HEK293 (cell line): ENCODE results near the gene GRK3.

ENCODE experiments used
- CTCF ChIA-PET: fragments of 350-600 bp; formaldehyde crosslinking; extraction: SDS; loops from one replicate; lab custom pipeline; 2021; ENCODE audit warnings: antibody characterized with exemption; lab: Yijun Ruan, JAX
- POLR2A ChIA-PET: fragments of 300-600 bp; formaldehyde crosslinking; extraction: SDS; loops from one replicate; lab custom pipeline; 2020; ENCODE audit warnings: antibody characterized with exemption, inconsistent platforms; lab: Yijun Ruan, JAX
- H3K27ac ChIP-seq: fragments of 200-500 bp; sonication (Bioruptor generic); 2 replicates; pipeline ENCODE4 v1.5.1; 2014; ENCODE audit warnings: low read depth, low read length, control low read depth, inconsistent platforms; ENCODE audit errors: extremely low read depth
- H3K36me3 ChIP-seq, 2 experiments: fragments of 200-500 bp in 1 of 2; sonication (Bioruptor generic) in 1 of 2; 1 replicate in 1 of 2; 2 replicates in 1 of 2; pipeline ENCODE4 v1.5.1; 2014 to 2017; ENCODE audit warnings: inconsistent platforms in 2 of 2, low read length in 2 of 2; ENCODE audit not compliant: control insufficient read depth in 2 of 2, insufficient read depth in 1 of 2
- H3K4me1 ChIP-seq: fragments of 200-500 bp; sonication (Bioruptor generic); 2 replicates; pipeline ENCODE4 v1.5.1; 2014; ENCODE audit warnings: mild to moderate bottlenecking, low read length, inconsistent platforms; ENCODE audit not compliant: control insufficient read depth, insufficient read depth
- H3K4me3 ChIP-seq: 2 replicates; pipeline ENCODE4 v1.5.1; 2011; ENCODE audit warnings: low read depth, mild to moderate bottlenecking, control low read depth, low read length, moderate library complexity
- H3K9me3 ChIP-seq: fragments of 200-500 bp; sonication (Bioruptor generic); 2 replicates; pipeline ENCODE4 v1.5.1; 2014; ENCODE audit warnings: low read depth, low read length, inconsistent platforms; ENCODE audit not compliant: control insufficient read depth, insufficient read depth
- AEBP2 ChIP-seq: fragments of 450-650 bp; formaldehyde crosslinking; IDR thresholded peaks from 2 replicates; pipeline ENCODE4 v1.5.1; 2016; ENCODE audit warnings: missing biosample characterization, missing genetic modification characterization, borderline replicate concordance
- BCL11B ChIP-seq: fragments of 450-650 bp; formaldehyde crosslinking; IDR thresholded peaks from 2 replicates; pipeline ENCODE4 v1.5.1; 2016; ENCODE audit warnings: low read depth, missing biosample characterization, missing genetic modification characterization
- EGR2 ChIP-seq: fragments of 450-650 bp; formaldehyde crosslinking; IDR thresholded peaks from 2 replicates; pipeline ENCODE4 v1.5.1; 2016; ENCODE audit warnings: low read depth, missing biosample characterization, missing genetic modification characterization
- GFI1B ChIP-seq: fragments of 450-650 bp; formaldehyde crosslinking; IDR thresholded peaks from 2 replicates; pipeline ENCODE4 v1.5.1; 2016; ENCODE audit warnings: missing biosample characterization, missing genetic modification characterization
- GLI4 ChIP-seq: fragments of 450-650 bp; formaldehyde crosslinking; IDR thresholded peaks from 2 replicates; pipeline ENCODE4 v1.5.1; 2016; ENCODE audit warnings: missing biosample characterization, missing genetic modification characterization
- HIC1 ChIP-seq: fragments of 450-650 bp; formaldehyde crosslinking; IDR thresholded peaks from 2 replicates; pipeline ENCODE4 v1.5.1; 2016; ENCODE audit warnings: missing biosample characterization, missing genetic modification characterization
- KLF9 ChIP-seq: fragments of 450-650 bp; formaldehyde crosslinking; IDR thresholded peaks from 2 replicates; pipeline ENCODE4 v1.5.1; 2016; ENCODE audit warnings: missing biosample characterization, missing genetic modification characterization, low read depth
- YY2 ChIP-seq: fragments of 450-650 bp; formaldehyde crosslinking; IDR thresholded peaks from 2 replicates; pipeline ENCODE4 v1.5.1; 2016; ENCODE audit warnings: missing biosample characterization, missing genetic modification characterization
- ZBTB21 ChIP-seq: fragments of 450-650 bp; formaldehyde crosslinking; IDR thresholded peaks from 2 replicates; pipeline ENCODE4 v1.5.1; 2017; ENCODE audit warnings: missing biosample characterization, missing genetic modification characterization
- ZBTB48 ChIP-seq: fragments of 450-650 bp; formaldehyde crosslinking; IDR thresholded peaks from 2 replicates; pipeline ENCODE4 v1.5.1; 2016; ENCODE audit warnings: missing biosample characterization, missing genetic modification characterization
- ZNF140 ChIP-seq: fragments of 450-650 bp; formaldehyde crosslinking; IDR thresholded peaks from 2 replicates; pipeline ENCODE4 v1.5.1; 2016; ENCODE audit warnings: missing biosample characterization, missing genetic modification characterization
- ZNF169 ChIP-seq: fragments of 450-650 bp; formaldehyde crosslinking; IDR thresholded peaks from 2 replicates; pipeline ENCODE4 v1.5.1; 2016; ENCODE audit warnings: missing biosample characterization, missing genetic modification characterization
- ZNF175 ChIP-seq: fragments of 450-650 bp; formaldehyde crosslinking; IDR thresholded peaks from 2 replicates; pipeline ENCODE4 v1.5.1; 2016; ENCODE audit warnings: missing biosample characterization, missing genetic modification characterization
- ZNF513 ChIP-seq: fragments of 450-650 bp; IDR thresholded peaks from 2 replicates; pipeline ENCODE4 v1.5.1; 2018; ENCODE audit warnings: missing biosample characterization, missing genetic modification characterization
- ZNF514 ChIP-seq: fragments of 450-650 bp; formaldehyde crosslinking; IDR thresholded peaks from 2 replicates; pipeline ENCODE4 v1.5.1; 2016; ENCODE audit warnings: missing biosample characterization, missing genetic modification characterization
- ZNF596 ChIP-seq: fragments of 450-650 bp; IDR thresholded peaks from 2 replicates; pipeline ENCODE4 v1.5.0; 2018; ENCODE audit warnings: missing biosample characterization, mild to moderate bottlenecking, missing genetic modification characterization, moderate library complexity
- ZNF600 ChIP-seq: fragments of 450-650 bp; formaldehyde crosslinking; IDR thresholded peaks from 2 replicates; pipeline ENCODE4 v1.5.1; 2016; ENCODE audit warnings: missing biosample characterization, missing genetic modification characterization
- ZNF692 ChIP-seq: fragments of 450-650 bp; formaldehyde crosslinking; IDR thresholded peaks from 2 replicates; pipeline ENCODE4 v1.5.1; 2016; ENCODE audit warnings: missing biosample characterization, missing genetic modification characterization
- ZNF704 ChIP-seq: fragments of 450-650 bp; formaldehyde crosslinking; IDR thresholded peaks from 2 replicates; pipeline ENCODE4 v1.5.1; 2016; ENCODE audit warnings: missing biosample characterization, missing genetic modification characterization
- ZNF76 ChIP-seq: fragments of 450-650 bp; formaldehyde crosslinking; IDR thresholded peaks from 2 replicates; pipeline ENCODE4; 2016; ENCODE audit warnings: low read depth, missing biosample characterization, missing genetic modification characterization, borderline replicate concordance
- ZSCAN30 ChIP-seq: fragments of 450-650 bp; IDR thresholded peaks from 2 replicates; pipeline ENCODE4 v1.5.1; 2018; ENCODE audit warnings: missing biosample characterization, mild to moderate bottlenecking, missing genetic modification characterization, moderate library complexity

Gene GRK3

GRCh38 chr22:25673713-25674112 lies 109.2 kb downstream of the GRK3 start:
- Histone ChIP-seq H3K4me3 (no peak overlapping the region), H3K27ac (no peak overlapping the region), H3K36me3 (no peaks in the 10 kb centered on the region)
- POLR2A ChIA-PET: no interaction called here
- TF ChIP-seq ZNF76 (no peak), ZNF600 (no peak), HIC1 (no peak), ZNF514 (tag by site-specific recombination) (no peak), ZSCAN30 (tag by site-specific recombination) (no peak), YY2 (tag by site-specific recombination) (no peak)
- TF ChIP-seq, all 188 proteins: peak for 0
- H3K9me3 ChIP-seq: no peaks in the 10 kb centered on the region
- CTCF ChIA-PET: interaction anchor here (0.6 kb wide), 1 partner anchor 212 kb away, joined by 3 read pairs; no protein-coding TSS in a partner anchor
- H3K4me1 ChIP-seq: no peaks in the 10 kb centered on the region

GRCh38 chr22:25677631-25678030 lies 113.2 kb downstream of the GRK3 start:
- no peaks in the 10 kb centered on the region for H3K4me1 ChIP-seq
- ChIA-PET CTCF (interaction anchor here (0.6 kb wide), 1 partner anchor 1669 kb away, joined by 4 read pairs; no protein-coding TSS in a partner anchor), POLR2A (no interaction called here)
- no peak for TF ChIP-seq KLF9
- no peak for TF ChIP-seq ZBTB48 (tag by site-specific recombination)
- no peak for TF ChIP-seq BCL11B (tag by site-specific recombination)
- no peak for TF ChIP-seq GFI1B
- H3K36me3 ChIP-seq: no peaks in the 10 kb centered on the region
- no peak overlapping the region for H3K4me3 ChIP-seq
- H3K27ac ChIP-seq: no peak overlapping the region
- no peaks in the 10 kb centered on the region for H3K9me3 ChIP-seq

- ChIA-PET CTCF (interaction anchor here (0.6 kb wide), 1 partner anchor 585 kb away, joined by 4 read pairs; no protein-coding TSS in a partner anchor), POLR2A (no interaction called here)
- H3K9me3 ChIP-seq: no peaks in the 10 kb centered on the region
- H3K36me3 ChIP-seq: no peaks in the 10 kb centered on the region
- H3K4me1 ChIP-seq: no peaks in the 10 kb centered on the region
- no peak overlapping the region for H3K4me3 ChIP-seq
- H3K27ac ChIP-seq: no peak overlapping the region
- TF ChIP-seq ZNF140 (tag by site-specific recombination) (no peak), ZNF692 (tag by site-specific recombination) (no peak)
These were observed 115.6 kb downstream of the GRK3 start for GRCh38 chr22:25680051-25680450.

- POLR2A ChIA-PET: no interaction called here
- no peak overlapping the region for H3K27ac ChIP-seq
- H3K4me1 ChIP-seq: no peaks in the 10 kb centered on the region
- no peaks in the 10 kb centered on the region for H3K36me3 ChIP-seq
- no peak overlapping the region for H3K4me3 ChIP-seq
- no peaks in the 10 kb centered on the region for H3K9me3 ChIP-seq
- CTCF ChIA-PET: interaction anchor here (0.6 to 0.7 kb wide), 2 partner anchors 16 to 480 kb away, joined by 3 read pairs; no protein-coding TSS in a partner anchor
- TF ChIP-seq ZNF704 (tag by site-specific recombination) (no peak), AEBP2 (tag by site-specific recombination) (no peak), ZNF600 (no peak), ZNF175 (no peak), ZBTB21 (tag by site-specific recombination) (no peak), ZNF513 (tag by site-specific recombination) (no peak), GLI4 (tag by site-specific recombination) (no peak), EGR2 (tag by site-specific recombination) (no peak), ZNF596 (tag by site-specific recombination) (no peak), ZNF169 (tag by site-specific recombination) (no peak)
These were observed 116.5 kb downstream of the GRK3 start for GRCh38 chr22:25680956-25681355.
